K562 (cell line): ENCODE data around the gene ZNF644. TPM values are rescaled to one million over a fixed set of nuclear protein-coding genes. Genes with fewer than 3 reads are reported as not detected.

Source experiments
- ATAC-seq: fragments of 200-7000 bp; cut with Tn5 transposase; 3 replicates; pipeline ENCODE4 v1.9.1; 2020; ENCODE audit warnings: moderate library complexity
- BruUV-seq: library from RNA; stranded (reverse); fragments of 400-500 nt; replicated peaks from 2 replicates; lab custom pipeline; 2021; lab: Mats Ljungman, UMichigan
- CTCF ChIA-PET: fragments of 300-600 bp; formaldehyde crosslinking; extraction: SDS; loops from one replicate; lab custom pipeline; 2021; ENCODE audit warnings: low intra/inter-chr PET ratio; lab: Yijun Ruan, JAX
- POLR2A ChIA-PET: fragments of 300-600, 350-650 bp; sonication (Branson Sonifier 250); formaldehyde crosslinking; extraction: SDS; loops from one replicate; lab custom pipeline; 2021; ENCODE audit warnings: antibody characterized with exemption, inconsistent platforms; lab: Yijun Ruan, JAX
- DNase-seq, 4 experiments: peaks; one replicate each; pipeline versions ENCODE4 v3.0.0 to v3.0.0-alpha.2; 2011 to 2018; ENCODE audit warnings: low spot score in 3 of 4, mixed read lengths in 3 of 4; ENCODE audit errors: extremely low read depth in 1 of 4
- FAIRE-seq: peaks from 2 replicates; lab custom pipeline; 2011; peaks lifted over from hg19 to GRCh38; lab: Jason Lieb, UNC
- H2AFZ ChIP-seq: 2 replicates; pipeline ENCODE4 v1.6.0; 2011; ENCODE audit warnings: low read depth, low read length, control low read depth, inconsistent platforms
- H3K27ac ChIP-seq: fragments of 200-600 bp; 3 replicates; pipeline ENCODE4 v1.8.0; 2011; ENCODE audit warnings: low read depth, mild to moderate bottlenecking, control low read depth, inconsistent platforms, low read length, moderate library complexity, mixed read lengths; ENCODE audit errors: extremely low read depth
- H3K27me3 ChIP-seq, 2 experiments: fragments of 300-600 bp in 1 of 2; 2 replicates in 1 of 2; 3 replicates in 1 of 2; pipeline versions ENCODE4 v1.6.0 to v1.8.0; 2011; ENCODE audit warnings: inconsistent platforms in 2 of 2, low read length in 2 of 2, mild to moderate bottlenecking in 1 of 2, mixed read lengths in 1 of 2, moderate library complexity in 1 of 2; ENCODE audit not compliant: control insufficient read depth in 2 of 2, insufficient read depth in 2 of 2
- H3K36me3 ChIP-seq: fragments of 300-600 bp; 3 replicates; pipeline ENCODE4 v1.8.0; 2011; ENCODE audit warnings: mild to moderate bottlenecking, low read length, inconsistent platforms; ENCODE audit not compliant: control insufficient read depth, insufficient read depth
- H3K4me1 ChIP-seq, 2 experiments: fragments of 200-600 bp in 1 of 2; replicated peaks in 1 of 2; 2 replicates in 1 of 2; 3 replicates in 1 of 2; pipeline versions ENCODE4 v1.5.1 to v1.8.0; 2011; ENCODE audit warnings: inconsistent platforms in 2 of 2, low read length in 2 of 2, mild to moderate bottlenecking in 1 of 2, mixed read lengths in 1 of 2, moderate library complexity in 1 of 2; ENCODE audit not compliant: control insufficient read depth in 2 of 2, insufficient read depth in 2 of 2
- H3K4me2 ChIP-seq: 2 replicates; pipeline ENCODE4 v1.6.1; 2011; ENCODE audit warnings: low read length, control low read depth, inconsistent platforms, mixed read lengths; ENCODE audit not compliant: insufficient read depth
- H3K4me3 ChIP-seq: fragments of 200-600 bp; sonication (generic), shearing (Covaris generic); 2 replicates; pipeline ENCODE4 v1.5.1; 2016; ENCODE audit warnings: control low read depth, inconsistent platforms
- H3K79me2 ChIP-seq: fragments of 200-600 bp; 3 replicates; pipeline ENCODE4 v1.8.0; 2011; ENCODE audit warnings: low read length, inconsistent platforms; ENCODE audit not compliant: control insufficient read depth, insufficient read depth
- H3K9ac ChIP-seq, 2 experiments: 2 replicates each; pipeline versions ENCODE4 v1.6.0 to v1.6.1; 2011; ENCODE audit warnings: low read depth in 2 of 2, low read length in 2 of 2, control low read depth in 1 of 2, inconsistent platforms in 1 of 2, mild to moderate bottlenecking in 1 of 2, mixed read lengths in 1 of 2; ENCODE audit not compliant: insufficient read depth in 1 of 2
- H3K9me1 ChIP-seq: one replicate; pipeline ENCODE4 v1.6.0; 2011; ENCODE audit warnings: inconsistent platforms, mild to moderate bottlenecking, low read length, moderate library complexity; ENCODE audit not compliant: control insufficient read depth, insufficient read depth
- H3K9me3 ChIP-seq: replicated peaks from 2 replicates; pipeline ENCODE4 v1.5.1; 2011; ENCODE audit warnings: low read depth, low read length, inconsistent platforms; ENCODE audit not compliant: control insufficient read depth, insufficient read depth
- H4K20me1 ChIP-seq: replicated peaks from 2 replicates; pipeline ENCODE4 v1.6.1; 2011; ENCODE audit warnings: low read length, inconsistent platforms, mixed read lengths; ENCODE audit not compliant: control insufficient read depth, insufficient read depth
- BACH1 ChIP-seq: fragments of 200-800 bp; sonication (Bioruptor generic); IDR thresholded peaks from 2 replicates; pipeline ENCODE4 v1.6.1; 2016; ENCODE audit warnings: missing genetic modification characterization, missing compliant biosample characterization
- BDP1 ChIP-seq: IDR thresholded peaks from 3 replicates; pipeline ENCODE4 v1.6.1; 2011; ENCODE audit not compliant: insufficient read length, insufficient read depth
- CBX1 ChIP-seq: sonication (generic); IDR thresholded peaks from 2 replicates; pipeline ENCODE4 v1.6.1; 2016; ENCODE audit warnings: antibody characterized with exemption, low read depth, mild to moderate bottlenecking
- GTF2A2 ChIP-seq: IDR thresholded peaks from 2 replicates; pipeline ENCODE4 v1.6.1; 2016; ENCODE audit warnings: mild to moderate bottlenecking, missing genetic modification characterization, missing compliant biosample characterization
- HCFC1 ChIP-seq: IDR thresholded peaks from 2 replicates; pipeline ENCODE4 v1.6.1; 2012; ENCODE audit warnings: low read depth, low read length, improper control_type of control experiment
- MED1 ChIP-seq: sonication (generic); formaldehyde crosslinking; IDR thresholded peaks from 2 replicates; pipeline ENCODE4 v1.8.1; 2023; ENCODE audit warnings: missing genetic modification reagents, borderline replicate concordance
- NCOA4 ChIP-seq: fragments of 450-650 bp; IDR thresholded peaks from 2 replicates; pipeline ENCODE4 v1.6.1; 2018; ENCODE audit warnings: mild to moderate bottlenecking; ENCODE audit not compliant: partially characterized antibody
- SNAPC5 ChIP-seq: fragments of 250-450 bp; sonication (Bioruptor Pico); IDR thresholded peaks from 2 replicates; pipeline ENCODE4 v1.8.0; 2021; ENCODE audit warnings: moderate library complexity, mild to moderate bottlenecking, inconsistent platforms
- STAT5B ChIP-seq: fragments of 250-450 bp; sonication (Bioruptor Pico); IDR thresholded peaks from 2 replicates; pipeline ENCODE4 v1.8.0; 2021; ENCODE audit warnings: mild to moderate bottlenecking, inconsistent platforms
- ZNF217 ChIP-seq: sonication (generic); formaldehyde crosslinking; IDR thresholded peaks from 2 replicates; pipeline ENCODE4 v1.8.0; 2022; ENCODE audit warnings: mild to moderate bottlenecking, missing genetic modification reagents
- WGBS: fragments of 100-300 bp; shearing (Covaris generic); methylation state at CpG from one replicate; pipeline ENCODE4 v1.1.6; 2016; ENCODE audit warnings: low coverage, mixed read lengths; ENCODE audit not compliant: insufficient coverage; ENCODE audit errors: missing lambda C conversion rate; 5-methylcytosine and 5-hydroxymethylcytosine counted together
- in situ Hi-C: fragments of 300-500 bp; cut with MboI; formaldehyde crosslinking; loops from 4 replicates; pipeline ENCODE4 v1.15.0; 2018; ENCODE audit warnings: inconsistent platforms, mixed read lengths
- intact Hi-C: fragments of 100-400 bp; cut with micrococcal nuclease; formaldehyde crosslinking; loops from 2 replicates; pipeline ENCODE4 v1.14.2; 2022
- polyA plus RNA-seq, 8 experiments: library from polyadenylated mRNA; depleted of rRNA in 4 of 8; stranded (reverse) in 5 of 8; unstranded in 3 of 8; fragments of >200 nt; fragmentation: Nextera tagmentation in 2 of 8; fragmentation: Illumina TruSeq in 1 of 8; extraction: Ambion mirVana in 2 of 8; extraction: Trizol in 1 of 8; gene quantifications; 2 replicates each; pipeline versions ENCODE4 v1.2.1 to v1.2.3, GENCODE V29; 2011 to 2014; ENCODE audit warnings: inconsistent platforms in 1 of 8, missing spikeins in 1 of 8
- total RNA-seq, 7 experiments: library from RNA; depleted of rRNA in 6 of 7; stranded (reverse); fragments of >200 nt in 6 of 7; fragmentation: Illumina TruSeq in 2 of 7; extraction: Trizol in 2 of 7; gene quantifications; 2 replicates each; pipeline versions ENCODE4 v1.2.1 to v1.2.3, GENCODE V29; 2011 to 2021; ENCODE audit warnings: low replicate concordance in 1 of 7

Gene ZNF644
- total and polyA plus RNA-seq, 9 of the 15 experiments (the other 6 are each of a cell fraction or from before 2014, with no cell fraction given) = 25.3 to 71.4 (median 39.6) TPM

GRCh38 chr1:90955769-90956168 is 66.1 kb downstream of the ZNF644 start:
- ATAC-seq = no peak
- Histone ChIP-seq H3K4me3 (no peak overlapping the region), H3K4me2 (no peak overlapping the region), H3K9me3 (no peaks in the 10 kb centered on the region), H4K20me1 (no peaks in the 10 kb centered on the region), H3K36me3 (peaks cover 5% of the 10 kb centered on the region; the same call in 2 of the 3 replicates), H3K9ac (no peak overlapping the region), H3K4me1 (peaks cover 0 to 5% of the 10 kb centered on the region in 2 experiments; a peak in 1 of 5 replicates), H3K79me2 (peaks cover 84% of the 10 kb centered on the region), H3K27ac (no peak overlapping the region; the same call in 2 of the 3 replicates), H2AFZ (no peak overlapping the region), H3K27me3 (no peaks in the 10 kb centered on the region), H3K9me1 (no peaks in the 10 kb centered on the region)
- ChIA-PET CTCF (no interaction called here), POLR2A (no interaction called here)
- FAIRE-seq = no peak
- no peak for DNase-seq
- 89% methylated on average over 1 of the region's 1 CpG for WGBS
- intact Hi-C loops = no loop called here
- no TSS peak for BruUV-seq
- TF ChIP-seq SNAPC5 = no peak
- no peak for TF ChIP-seq STAT5B (CRISPR knock-in tag)
- TF ChIP-seq BACH1 = no peak
- TF ChIP-seq MED1 (CRISPR knock-in tag) = no peak
- TF ChIP-seq ZNF217 (CRISPR knock-in tag) = no peak
- no peak for TF ChIP-seq BDP1
- TF ChIP-seq GTF2A2 = no peak
- TF ChIP-seq NCOA4 = no peak
- no peak for TF ChIP-seq HCFC1
- no peak for TF ChIP-seq CBX1
- in situ Hi-C loops = no loop called here
